ENCODE measurements around the gene SHTN1. TPM values are rescaled to one million over a fixed set of nuclear protein-coding genes. Genes with fewer than 3 reads are reported as not detected.

Gene SHTN1
- total RNA-seq, 5 donors from 2014 or later (not counting 1 experiment from before 2014, with no cell fraction given), result 0.35 to 0.80 (median 0.44) TPM

DNA sequence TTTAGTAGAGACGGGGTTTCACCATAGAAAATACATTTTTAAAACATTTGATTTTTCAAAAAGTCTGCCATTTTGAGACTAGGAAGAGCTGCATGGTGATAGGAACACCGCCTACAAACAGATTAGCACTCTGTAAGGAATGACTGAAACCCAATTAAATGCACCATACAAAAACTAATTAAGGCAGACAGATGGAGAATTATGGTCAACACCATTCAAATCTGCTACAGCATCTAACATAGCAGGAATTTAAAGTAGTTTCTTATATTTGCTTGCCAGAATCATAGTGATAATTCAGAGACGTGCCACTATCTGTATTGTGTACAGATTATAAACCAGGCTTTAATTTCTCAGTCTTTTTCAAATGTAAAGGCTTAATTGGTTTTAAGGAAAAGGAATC is 87.5 kb downstream of the SHTN1 start:
- Histone ChIP-seq H3K27ac (ENCODE audit: low read length) (no peak overlapping the region), H3K36me3 (ENCODE audit: control insufficient read depth in 2 of 2, extremely low read depth in 1 of 2, insufficient read depth in 1 of 2, low read length in 1 of 2) (no peaks in the 10 kb centered on the region), H3K4me1 (ENCODE audit: control insufficient read depth in 1 of 2, extremely low read depth in 1 of 2, insufficient read depth in 2 of 2, low read length in 2 of 2) (no peaks in the 10 kb centered on the region), H3K9me3 (no peaks in the 10 kb centered on the region), H3K27me3 (replicated peaks in 1 of 2; ENCODE audit: control insufficient read depth in 2 of 2, extremely low read depth in 1 of 2, insufficient read depth in 2 of 2, low read length in 1 of 2) (no peaks in the 10 kb centered on the region), H3K4me3 (ENCODE audit: control insufficient read depth in 1 of 2, extremely low read depth in 1 of 2, low read length in 1 of 2) (no peak overlapping the region)
- DNase-seq (no peak), ATAC-seq (replicated peaks in 1 of 4) (no peak)
- H3K9me3 Mint-ChIP-seq, result no peaks in the 10 kb centered on the region
- POLR2A ChIA-PET, result no interaction called here
- H3K36me3 Mint-ChIP-seq, result no peaks in the 10 kb centered on the region
- no CpG with 5 or more reads among the region's 3 CpGs for WGBS (ENCODE audit: insufficient coverage)
- peaks cover 0 to 3% of the 10 kb centered on the region in 2 donors for H3K27me3 Mint-ChIP-seq
- CTCF ChIA-PET, result no interaction called here
- H3K4me3 Mint-ChIP-seq, result no peak overlapping the region
- no peak overlapping the region for H3K27ac Mint-ChIP-seq
- H3K4me1 Mint-ChIP-seq, result no peaks in the 10 kb centered on the region

DNA sequence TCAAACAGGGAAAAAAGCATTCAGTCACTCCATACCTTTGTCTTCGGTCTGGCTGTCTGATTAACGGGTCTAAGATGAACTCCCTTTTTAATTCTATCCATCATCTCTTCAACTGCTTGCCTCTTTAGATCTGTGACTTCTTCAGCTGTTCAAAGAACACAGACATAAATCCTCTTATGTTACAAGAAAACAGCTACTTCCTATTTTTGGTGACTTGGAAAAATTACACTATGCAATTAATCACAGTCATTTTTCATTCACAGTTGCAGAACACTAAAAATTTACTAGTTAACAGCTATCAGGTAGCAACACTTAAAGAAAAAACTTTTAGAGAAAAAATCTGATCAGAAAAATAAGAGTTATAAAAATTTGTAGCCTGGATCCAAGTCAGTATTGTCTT is 89.6 kb downstream of the SHTN1 start:
- H3K36me3 Mint-ChIP-seq, result no peaks in the 10 kb centered on the region
- H3K4me1 ChIP-seq (ENCODE audit: control insufficient read depth in 1 of 2, extremely low read depth in 1 of 2, insufficient read depth in 2 of 2, low read length in 2 of 2), result no peaks in the 10 kb centered on the region
- H3K4me3 ChIP-seq (ENCODE audit: control insufficient read depth in 1 of 2, extremely low read depth in 1 of 2, low read length in 1 of 2), result no peak overlapping the region
- CTCF ChIA-PET, result no interaction called here
- WGBS (ENCODE audit: insufficient coverage), result 17% methylated on average over 1 of the region's 2 CpGs
- no peaks in the 10 kb centered on the region for H3K9me3 ChIP-seq
- no peaks in the 10 kb centered on the region for H3K36me3 ChIP-seq (ENCODE audit: control insufficient read depth in 2 of 2, extremely low read depth in 1 of 2, insufficient read depth in 1 of 2, low read length in 1 of 2)
- no peaks in the 10 kb centered on the region for H3K9me3 Mint-ChIP-seq
- H3K4me3 Mint-ChIP-seq, result no peak overlapping the region
- POLR2A ChIA-PET, result no interaction called here
- no peak overlapping the region for H3K27ac ChIP-seq (ENCODE audit: low read length)
- no peak for DNase-seq
- H3K27me3 ChIP-seq (replicated peaks in 1 of 2; ENCODE audit: control insufficient read depth in 2 of 2, extremely low read depth in 1 of 2, insufficient read depth in 2 of 2, low read length in 1 of 2), result no peaks in the 10 kb centered on the region
- no peaks in the 10 kb centered on the region for H3K4me1 Mint-ChIP-seq
- no peaks in the 10 kb centered on the region for H3K27me3 Mint-ChIP-seq
- H3K27ac Mint-ChIP-seq, result no peak overlapping the region
- no peak for ATAC-seq (replicated peaks in 1 of 4)

DNA sequence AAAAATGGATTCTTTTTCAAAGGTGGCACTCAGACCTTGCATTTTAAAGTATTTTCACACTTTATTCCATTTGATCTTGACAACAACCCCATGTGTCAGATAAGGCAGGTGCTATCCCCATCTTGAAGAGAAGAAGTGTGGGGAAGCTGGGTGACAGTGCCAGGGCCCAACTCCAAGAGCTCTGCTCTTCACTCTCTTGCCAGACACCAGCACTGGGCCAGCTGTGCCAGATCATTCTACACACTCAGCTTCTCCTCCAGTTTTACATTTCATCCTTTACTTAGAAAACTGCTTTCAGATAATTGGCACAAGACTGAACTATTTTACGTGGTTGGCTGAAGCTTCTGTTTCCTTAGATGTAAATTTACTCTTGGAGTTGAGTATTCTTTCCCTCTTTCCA is 91.3 kb downstream of the SHTN1 start:
- H3K27ac ChIP-seq (ENCODE audit: low read length), result no peak overlapping the region
- Mint-ChIP-seq H3K27me3 (peaks cover 0 to 4% of the 10 kb centered on the region in 2 donors), H3K4me1 (no peaks in the 10 kb centered on the region), H3K4me3 (no peak overlapping the region), H3K36me3 (no peaks in the 10 kb centered on the region), H3K9me3 (no peaks in the 10 kb centered on the region), H3K27ac (no peak overlapping the region)
- ATAC-seq (replicated peaks in 1 of 4), result no peak
- no peaks in the 10 kb centered on the region for H3K36me3 ChIP-seq (ENCODE audit: control insufficient read depth in 2 of 2, extremely low read depth in 1 of 2, insufficient read depth in 1 of 2, low read length in 1 of 2)
- ChIA-PET CTCF (no interaction called here), POLR2A (no interaction called here)
- H3K27me3 ChIP-seq (replicated peaks in 1 of 2; ENCODE audit: control insufficient read depth in 2 of 2, extremely low read depth in 1 of 2, insufficient read depth in 2 of 2, low read length in 1 of 2), result no peaks in the 10 kb centered on the region
- no peak for DNase-seq
- WGBS (ENCODE audit: insufficient coverage), result no CpG with 5 or more reads among the region's 1 CpG
- H3K9me3 ChIP-seq, result no peaks in the 10 kb centered on the region
- H3K4me3 ChIP-seq (ENCODE audit: control insufficient read depth in 1 of 2, extremely low read depth in 1 of 2, low read length in 1 of 2), result no peak overlapping the region
- no peaks in the 10 kb centered on the region for H3K4me1 ChIP-seq (ENCODE audit: control insufficient read depth in 1 of 2, extremely low read depth in 1 of 2, insufficient read depth in 2 of 2, low read length in 2 of 2)

DNA sequence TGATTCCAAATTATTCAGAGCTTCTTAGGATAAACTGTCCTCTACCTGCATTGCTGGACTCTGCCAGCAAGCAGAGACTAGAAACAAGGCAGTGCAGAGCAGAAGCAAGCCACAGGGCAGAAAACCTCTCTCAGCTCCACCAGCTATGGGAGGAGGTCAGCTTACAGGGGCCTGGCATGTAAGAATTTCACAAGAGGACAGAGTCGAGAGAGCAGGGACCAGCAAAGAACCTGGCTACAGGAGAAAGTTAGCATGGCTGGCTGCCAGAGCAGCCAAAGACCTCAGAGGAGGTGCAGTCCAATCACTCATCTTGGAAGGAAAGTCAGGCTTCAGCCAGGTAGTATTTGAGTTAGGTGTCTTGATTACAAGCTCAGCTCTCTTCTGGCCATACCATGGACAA is 92.8 kb downstream of the SHTN1 start:
- Mint-ChIP-seq H3K4me1 (no peaks in the 10 kb centered on the region), H3K36me3 (no peaks in the 10 kb centered on the region), H3K27me3 (peaks cover 0 to 4% of the 10 kb centered on the region in 2 donors), H3K27ac (no peak overlapping the region), H3K4me3 (no peak overlapping the region), H3K9me3 (no peaks in the 10 kb centered on the region)
- POLR2A ChIA-PET, result no interaction called here
- 100% methylated on average over 1 of the region's 1 CpG for WGBS (ENCODE audit: insufficient coverage)
- Histone ChIP-seq H3K4me3 (ENCODE audit: control insufficient read depth in 1 of 2, extremely low read depth in 1 of 2, low read length in 1 of 2) (no peak overlapping the region), H3K4me1 (ENCODE audit: control insufficient read depth in 1 of 2, extremely low read depth in 1 of 2, insufficient read depth in 2 of 2, low read length in 2 of 2) (no peaks in the 10 kb centered on the region), H3K27ac (ENCODE audit: low read length) (no peak overlapping the region), H3K36me3 (ENCODE audit: control insufficient read depth in 2 of 2, extremely low read depth in 1 of 2, insufficient read depth in 1 of 2, low read length in 1 of 2) (no peaks in the 10 kb centered on the region), H3K9me3 (no peaks in the 10 kb centered on the region), H3K27me3 (replicated peaks in 1 of 2; ENCODE audit: control insufficient read depth in 2 of 2, extremely low read depth in 1 of 2, insufficient read depth in 2 of 2, low read length in 1 of 2) (no peaks in the 10 kb centered on the region)
- no peak for ATAC-seq (replicated peaks in 1 of 4)
- CTCF ChIA-PET, result no interaction called here
- DNase-seq, result no peak

DNA sequence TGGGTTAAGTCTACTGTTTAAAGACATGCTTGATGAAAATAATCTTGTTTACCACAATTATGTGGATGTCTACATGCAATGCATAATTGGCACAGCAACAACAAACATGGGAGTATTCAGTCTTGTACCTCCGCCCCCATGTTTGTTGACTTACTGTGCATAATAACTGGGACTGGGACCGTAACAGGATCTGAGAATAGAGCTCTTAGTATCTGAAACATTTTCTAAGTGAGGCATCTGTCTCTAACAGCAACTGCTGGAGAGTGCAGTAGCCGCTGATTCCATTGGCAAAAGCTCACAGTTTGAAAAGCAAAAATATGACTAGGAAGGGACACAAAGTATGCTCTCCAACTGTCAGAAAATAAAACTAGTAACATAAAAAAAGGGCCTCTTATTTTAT is 94.1 kb downstream of the SHTN1 start:
- ATAC-seq (replicated peaks in 1 of 4) (no peak), DNase-seq (no peak)
- WGBS (ENCODE audit: insufficient coverage), result 92% methylated on average over 2 of the region's 3 CpGs
- H3K27me3 ChIP-seq (replicated peaks in 1 of 2; ENCODE audit: control insufficient read depth in 2 of 2, extremely low read depth in 1 of 2, insufficient read depth in 2 of 2, low read length in 1 of 2), result no peaks in the 10 kb centered on the region
- H3K9me3 ChIP-seq, result no peaks in the 10 kb centered on the region
- H3K4me1 ChIP-seq (ENCODE audit: control insufficient read depth in 1 of 2, extremely low read depth in 1 of 2, insufficient read depth in 2 of 2, low read length in 2 of 2), result no peaks in the 10 kb centered on the region
- H3K4me3 Mint-ChIP-seq, result no peak overlapping the region
- H3K27ac ChIP-seq (ENCODE audit: low read length), result no peak overlapping the region
- H3K4me1 Mint-ChIP-seq, result no peaks in the 10 kb centered on the region
- H3K36me3 Mint-ChIP-seq, result no peaks in the 10 kb centered on the region
- ChIA-PET POLR2A (no interaction called here), CTCF (no interaction called here)
- no peaks in the 10 kb centered on the region for H3K36me3 ChIP-seq (ENCODE audit: control insufficient read depth in 2 of 2, extremely low read depth in 1 of 2, insufficient read depth in 1 of 2, low read length in 1 of 2)
- no peak overlapping the region for H3K27ac Mint-ChIP-seq
- H3K9me3 Mint-ChIP-seq, result no peaks in the 10 kb centered on the region
- H3K27me3 Mint-ChIP-seq, result peaks cover 0 to 4% of the 10 kb centered on the region in 2 donors
- no peak overlapping the region for H3K4me3 ChIP-seq (ENCODE audit: control insufficient read depth in 1 of 2, extremely low read depth in 1 of 2, low read length in 1 of 2)

DNA sequence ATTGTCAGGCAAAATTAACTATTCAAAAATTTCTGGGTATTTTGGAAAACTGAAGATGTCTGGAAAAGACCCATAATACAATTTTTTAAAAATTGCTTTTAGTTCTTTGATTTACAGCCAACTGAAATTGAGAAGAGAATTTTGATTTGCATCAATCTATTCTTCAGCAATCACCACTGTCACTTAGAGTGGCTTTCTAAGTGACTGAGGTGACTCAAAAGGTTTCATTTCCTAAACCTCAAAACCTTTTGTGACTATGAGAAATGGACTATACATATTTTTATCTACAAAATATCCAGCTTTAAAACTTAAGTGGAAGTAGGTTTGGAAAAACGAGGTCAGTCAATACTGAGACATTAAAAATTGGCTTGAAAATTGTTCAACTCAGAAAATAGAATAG is 95.7 kb downstream of the SHTN1 start:
- Mint-ChIP-seq H3K4me1 (no peaks in the 10 kb centered on the region), H3K36me3 (no peaks in the 10 kb centered on the region), H3K4me3 (no peak overlapping the region), H3K27ac (no peak overlapping the region), H3K27me3 (peaks cover 0 to 4% of the 10 kb centered on the region in 2 donors), H3K9me3 (no peaks in the 10 kb centered on the region)
- Histone ChIP-seq H3K9me3 (no peaks in the 10 kb centered on the region), H3K27ac (ENCODE audit: low read length) (no peak overlapping the region), H3K4me1 (ENCODE audit: control insufficient read depth in 1 of 2, extremely low read depth in 1 of 2, insufficient read depth in 2 of 2, low read length in 2 of 2) (no peaks in the 10 kb centered on the region), H3K36me3 (ENCODE audit: control insufficient read depth in 2 of 2, extremely low read depth in 1 of 2, insufficient read depth in 1 of 2, low read length in 1 of 2) (no peaks in the 10 kb centered on the region), H3K27me3 (replicated peaks in 1 of 2; ENCODE audit: control insufficient read depth in 2 of 2, extremely low read depth in 1 of 2, insufficient read depth in 2 of 2, low read length in 1 of 2) (no peaks in the 10 kb centered on the region), H3K4me3 (ENCODE audit: control insufficient read depth in 1 of 2, extremely low read depth in 1 of 2, low read length in 1 of 2) (no peak overlapping the region)
- ChIA-PET CTCF (no interaction called here), POLR2A (no interaction called here)
- DNase-seq, result no peak
- ATAC-seq (replicated peaks in 1 of 4), result no peak
- no CpG with 5 or more reads among the region's 1 CpG for WGBS (ENCODE audit: insufficient coverage)

DNA sequence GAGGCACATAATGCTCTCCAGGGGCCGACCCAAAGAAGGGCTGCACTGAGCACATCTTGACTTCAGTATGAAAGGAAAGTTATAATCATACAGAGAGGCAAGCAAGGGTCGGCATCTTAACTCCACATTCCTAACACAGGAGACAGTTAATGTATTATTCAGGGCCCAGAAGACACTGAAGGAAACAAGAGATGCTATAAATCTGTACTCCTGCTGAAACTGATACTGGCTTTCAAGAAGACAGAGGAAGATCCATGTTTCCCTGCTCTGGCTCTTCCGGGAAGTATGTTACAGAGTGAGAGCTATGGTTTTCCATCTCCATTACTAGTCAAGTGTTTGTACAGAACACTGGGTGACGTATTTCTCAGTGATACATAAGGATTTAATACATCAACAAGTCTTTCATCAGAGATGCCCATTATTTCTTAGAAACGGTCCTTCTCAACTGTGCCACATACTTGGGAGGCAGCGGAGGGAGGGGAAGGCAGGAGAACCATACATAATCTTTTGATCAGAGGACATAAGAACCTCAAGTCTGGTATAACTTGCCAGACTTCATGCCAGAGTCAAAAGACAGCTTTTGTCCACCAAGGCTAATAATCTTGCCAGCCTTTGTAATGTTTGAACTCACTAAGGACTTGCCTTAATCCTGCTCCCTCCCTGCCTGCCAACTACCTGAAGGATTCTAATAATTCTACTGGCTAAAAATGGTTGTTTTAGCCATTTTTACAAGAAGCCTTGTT is 97.6 kb downstream of the SHTN1 start:
- CTCF ChIA-PET, result no interaction called here
- Mint-ChIP-seq H3K27ac (no peak overlapping the region), H3K4me1 (no peaks in the 10 kb centered on the region), H3K27me3 (peaks cover 0 to 4% of the 10 kb centered on the region in 2 donors), H3K4me3 (no peak overlapping the region), H3K36me3 (no peaks in the 10 kb centered on the region), H3K9me3 (no peaks in the 10 kb centered on the region)
- WGBS (ENCODE audit: insufficient coverage), result 67% methylated on average over 3 of the region's 6 CpGs
- Histone ChIP-seq H3K36me3 (ENCODE audit: control insufficient read depth in 2 of 2, extremely low read depth in 1 of 2, insufficient read depth in 1 of 2, low read length in 1 of 2) (no peaks in the 10 kb centered on the region), H3K4me1 (ENCODE audit: control insufficient read depth in 1 of 2, extremely low read depth in 1 of 2, insufficient read depth in 2 of 2, low read length in 2 of 2) (no peaks in the 10 kb centered on the region), H3K9me3 (no peaks in the 10 kb centered on the region), H3K4me3 (ENCODE audit: control insufficient read depth in 1 of 2, extremely low read depth in 1 of 2, low read length in 1 of 2) (no peak overlapping the region), H3K27me3 (replicated peaks in 1 of 2; ENCODE audit: control insufficient read depth in 2 of 2, extremely low read depth in 1 of 2, insufficient read depth in 2 of 2, low read length in 1 of 2) (no peaks in the 10 kb centered on the region), H3K27ac (ENCODE audit: low read length) (no peak overlapping the region)
- DNase-seq (no peak), ATAC-seq (replicated peaks in 1 of 4) (no peak)
- POLR2A ChIA-PET, result no interaction called here

All from T-cell (primary cell).